Measurements from ENCODE around the gene TFIP11. TPM values are rescaled to one million over a fixed set of nuclear protein-coding genes. Genes with fewer than 3 reads are reported as not detected.

Gene TFIP11
- total and polyA plus RNA-seq, 12 donors, result 25.0 to 73.3 (median 37.2) TPM

GRCh38 chr22:26443901-26444690, 68.2 kb downstream of the TFIP11 start:
- no peaks in the 10 kb centered on the region for H3K36me3 ChIP-seq (replicated peaks in 1 of 2)
- DNase-seq, result peak in 1 of 7 donors; percentile 44
- no peak overlapping the region for H3K4me3 ChIP-seq
- no peak for TF ChIP-seq CTCF (IDR thresholded peaks at IDR 0.05)
- no peak for TF ChIP-seq POLR2A (IDR thresholded peaks at IDR 0.05)
- H3K27me3 ChIP-seq, result no peaks in the 10 kb centered on the region
- no peaks in the 10 kb centered on the region for H3K4me1 ChIP-seq (replicated peaks in 1 of 2)
- 81 to 91% (median 86%) methylated on average over 13 to 16 of the region's 16 CpGs for WGBS, 4 donors
- intact Hi-C loops (cut with DNase I), result no loop called here
- H3K27ac ChIP-seq, result no peak overlapping the region
- H3K9me3 ChIP-seq (replicated peaks in 1 of 3), result no peaks in the 10 kb centered on the region

- TF ChIP-seq CTCF (IDR thresholded peaks at IDR 0.05), result no peak
- TF ChIP-seq POLR2A (IDR thresholded peaks at IDR 0.05), result no peak
- Histone ChIP-seq H3K36me3 (replicated peaks in 1 of 2) (no peaks in the 10 kb centered on the region), H3K9me3 (replicated peaks in 1 of 3) (no peaks in the 10 kb centered on the region), H3K4me3 (no peak overlapping the region), H3K4me1 (replicated peaks in 1 of 2) (no peaks in the 10 kb centered on the region), H3K27me3 (no peaks in the 10 kb centered on the region), H3K27ac (no peak overlapping the region)
- DNase-seq, result peak in 1 of 7 donors; percentile 35
- intact Hi-C loops (cut with DNase I), result no loop called here
- 83 to 88% (median 84%) methylated on average over 4 of the region's 4 CpGs for WGBS, 4 donors
These were observed 70.1 kb downstream of the TFIP11 start for GRCh38 chr22:26442086-26442756.

MicroRNAs encoded within 50 kb of the gene (microRNA counts, 767-probe panel; counts per million panel counts)
- microRNA hsa-miR-548j, result 0 counts per million in 2 donors

Small RNA genes lying within 50 kb of the gene (microRNA-seq; reads per million reads assigned to microRNA genes)
- gene MIR548J, result 1.1 to 4.0 (median 3.4) reads per million in 3 donors

Small RNA genes lying within 50 kb of the gene (small RNA-seq; reads per million reads assigned to genes)
- gene MIR548J, result 0.08 to 0.36 reads per million in 2 donors

Other genes starting within 250 kb of the TFIP11 start
- gene ASPHD2, start 83.2 kb downstream of the TFIP11 start, total RNA-seq, result 1 to 10 TPM in 1 of 9 donors, under 1 TPM in 8; 0.06 to 1.7 (median 0.50) TPM
- gene ASPHD2, start 83.2 kb downstream of the TFIP11 start, polyA plus RNA-seq, result under 1 TPM; 0.17 to 0.84 (median 0.40) TPM
- gene HPS4, start 28.7 kb downstream of the TFIP11 start, total RNA-seq, result 10 to 100 TPM; 23.7 to 38.6 (median 32.4) TPM
- 10 to 100 TPM; 19.9 to 38.5 (median 26.0) TPM for gene HPS4, start 28.7 kb downstream of the TFIP11 start, polyA plus RNA-seq
- 100 to 1,000 TPM in 1 of 9 donors, 10 to 100 TPM in 8; 11.8 to 261 (median 17.8) TPM for gene SRRD, start 28.6 kb downstream of the TFIP11 start, total RNA-seq
- 10 to 100 TPM; 10.3 to 18.2 (median 10.5) TPM for gene SRRD, start 28.6 kb downstream of the TFIP11 start, polyA plus RNA-seq
- gene TPST2, start 77.7 kb upstream of the TFIP11 start, total RNA-seq, result 100 to 1,000 TPM in 1 of 9 donors, 10 to 100 TPM in 8; 17.6 to 167 (median 69.7) TPM
- 10 to 100 TPM; 15.7 to 21.2 (median 17.7) TPM for gene TPST2, start 77.7 kb upstream of the TFIP11 start, polyA plus RNA-seq
- gene CRYBB1, start 105.6 kb upstream of the TFIP11 start, total RNA-seq, result 1 to 10 TPM in 7 of 9 donors, under 1 TPM in 2; 0.39 to 2.6 (median 1.9) TPM
- 1 to 10 TPM in 1 of 3 donors, under 1 TPM in 2; 0.55 to 1.4 (median 0.88) TPM for gene CRYBB1, start 105.6 kb upstream of the TFIP11 start, polyA plus RNA-seq
- not detected for gene CRYBA4, start 109.5 kb upstream of the TFIP11 start, total RNA-seq
- not detected for gene CRYBA4, start 109.5 kb upstream of the TFIP11 start, polyA plus RNA-seq
- gene MIAT, start 145.1 kb upstream of the TFIP11 start, total RNA-seq, result 10 to 100 TPM in 2 of 9 donors, 1 to 10 TPM in 5, under 1 TPM in 2; 0.18 to 11.4 (median 1.6) TPM
- 10 to 100 TPM in 1 of 3 donors, 1 to 10 TPM in 2; 4.6 to 23.9 (median 7.0) TPM for gene MIAT, start 145.1 kb upstream of the TFIP11 start, polyA plus RNA-seq

Measured in adrenal gland (tissue), 12 donors.